Measurements from ENCODE around the gene SRGAP1.

GRCh38 chr12:63816031-63816430 lies 28.5 kb upstream of the SRGAP1 start:
- TF ChIP-seq, protein P1, sequence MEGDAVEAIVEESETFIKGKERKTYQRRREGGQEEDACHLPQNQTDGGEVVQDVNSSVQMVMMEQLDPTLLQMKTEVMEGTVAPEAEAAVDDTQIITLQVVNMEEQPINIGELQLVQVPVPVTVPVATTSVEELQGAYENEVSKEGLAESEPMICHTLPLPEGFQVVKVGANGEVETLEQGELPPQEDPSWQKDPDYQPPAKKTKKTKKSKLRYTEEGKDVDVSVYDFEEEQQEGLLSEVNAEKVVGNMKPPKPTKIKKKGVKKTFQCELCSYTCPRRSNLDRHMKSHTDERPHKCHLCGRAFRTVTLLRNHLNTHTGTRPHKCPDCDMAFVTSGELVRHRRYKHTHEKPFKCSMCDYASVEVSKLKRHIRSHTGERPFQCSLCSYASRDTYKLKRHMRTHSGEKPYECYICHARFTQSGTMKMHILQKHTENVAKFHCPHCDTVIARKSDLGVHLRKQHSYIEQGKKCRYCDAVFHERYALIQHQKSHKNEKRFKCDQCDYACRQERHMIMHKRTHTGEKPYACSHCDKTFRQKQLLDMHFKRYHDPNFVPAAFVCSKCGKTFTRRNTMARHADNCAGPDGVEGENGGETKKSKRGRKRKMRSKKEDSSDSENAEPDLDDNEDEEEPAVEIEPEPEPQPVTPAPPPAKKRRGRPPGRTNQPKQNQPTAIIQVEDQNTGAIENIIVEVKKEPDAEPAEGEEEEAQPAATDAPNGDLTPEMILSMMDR (IDR thresholded peaks at IDR 0.05; ENCODE audit: low read length) = no peak
- TF ChIP-seq EZH2 (IDR thresholded peaks at IDR 0.05; ENCODE audit: borderline replicate concordance, low read length) = no peak

Measured in OCI-LY1 (cell line).